Activated effector memory CD4-positive, alpha-beta T cell treated with Interleukin-2 at 50 U/mL for 16 hours (primary cell): ENCODE results near the gene EFTUD2.

Experiments
- DNase-seq: peaks from one replicate; pipeline ENCODE4 v3.0.0-alpha.2; 2020

The EFTUD2 gene

DNA sequence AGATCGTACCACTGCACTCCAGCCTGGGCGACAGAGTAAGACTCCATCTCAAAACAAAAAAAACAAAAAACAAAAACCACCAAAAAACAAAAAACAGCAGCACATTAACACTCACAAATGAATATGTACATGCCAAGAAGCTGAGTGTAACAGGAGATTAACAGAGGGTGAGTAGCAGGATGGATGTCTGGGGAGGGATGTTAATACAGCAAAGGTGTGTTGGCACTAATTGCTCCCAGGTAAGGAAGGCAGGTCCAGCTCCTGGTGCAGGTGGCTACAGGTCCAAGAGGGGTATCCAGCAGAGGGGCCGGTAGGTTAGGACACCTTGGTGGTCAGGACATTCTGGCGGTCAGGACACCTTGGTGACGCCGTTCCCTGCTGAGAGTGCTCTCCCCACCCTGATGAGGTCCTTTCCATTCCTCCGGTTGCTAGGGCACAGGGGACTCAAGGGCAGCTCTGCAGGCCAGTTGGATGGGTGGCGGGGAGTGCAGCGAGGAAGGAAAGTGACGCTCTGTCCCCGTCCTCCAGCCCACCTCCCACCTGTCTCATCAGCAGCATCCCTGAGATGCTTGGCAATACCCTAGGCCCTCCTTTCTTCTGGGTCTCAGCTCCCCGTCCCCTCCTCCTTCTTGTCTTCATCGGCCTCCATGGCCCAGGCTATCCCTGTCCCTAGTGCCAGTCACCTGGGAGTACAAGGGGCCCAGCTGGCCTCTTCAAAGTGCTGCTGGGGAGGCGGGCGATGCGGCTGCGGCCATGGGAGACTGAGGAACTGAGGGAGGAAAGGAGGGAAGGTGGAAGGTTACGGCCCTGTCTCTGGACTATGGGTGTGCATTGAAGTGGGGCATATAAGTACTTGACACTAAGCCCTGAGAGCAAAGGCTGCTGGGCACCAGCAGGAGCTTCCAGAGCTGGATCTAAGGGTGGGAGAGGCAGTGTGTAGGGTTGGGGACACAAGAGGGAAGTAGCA is 26.8 kb upstream of the EFTUD2 start:
- DNase-seq = no peak

DNA sequence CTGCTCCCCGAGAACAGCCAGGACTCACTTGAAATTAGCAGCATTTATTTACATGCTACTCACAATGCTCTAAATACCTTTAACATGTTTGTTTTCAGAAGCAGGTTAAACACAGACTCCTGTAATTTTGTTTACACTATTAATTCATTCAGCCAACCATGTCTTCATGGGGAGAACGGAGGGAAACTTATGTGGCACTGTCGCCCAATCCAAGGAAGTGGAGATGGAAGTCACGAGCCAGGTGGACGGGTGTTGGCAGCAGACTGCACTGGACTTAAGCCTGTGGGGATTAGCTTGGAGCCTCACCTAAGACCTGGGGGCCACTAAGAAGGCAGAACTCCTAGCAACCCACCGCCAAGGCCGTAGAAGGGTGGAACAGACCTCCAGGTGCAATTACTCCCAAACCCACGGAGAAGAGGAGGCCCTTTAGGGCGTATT is 24.9 kb upstream of the EFTUD2 start:
- DNase-seq = no peak

DNA sequence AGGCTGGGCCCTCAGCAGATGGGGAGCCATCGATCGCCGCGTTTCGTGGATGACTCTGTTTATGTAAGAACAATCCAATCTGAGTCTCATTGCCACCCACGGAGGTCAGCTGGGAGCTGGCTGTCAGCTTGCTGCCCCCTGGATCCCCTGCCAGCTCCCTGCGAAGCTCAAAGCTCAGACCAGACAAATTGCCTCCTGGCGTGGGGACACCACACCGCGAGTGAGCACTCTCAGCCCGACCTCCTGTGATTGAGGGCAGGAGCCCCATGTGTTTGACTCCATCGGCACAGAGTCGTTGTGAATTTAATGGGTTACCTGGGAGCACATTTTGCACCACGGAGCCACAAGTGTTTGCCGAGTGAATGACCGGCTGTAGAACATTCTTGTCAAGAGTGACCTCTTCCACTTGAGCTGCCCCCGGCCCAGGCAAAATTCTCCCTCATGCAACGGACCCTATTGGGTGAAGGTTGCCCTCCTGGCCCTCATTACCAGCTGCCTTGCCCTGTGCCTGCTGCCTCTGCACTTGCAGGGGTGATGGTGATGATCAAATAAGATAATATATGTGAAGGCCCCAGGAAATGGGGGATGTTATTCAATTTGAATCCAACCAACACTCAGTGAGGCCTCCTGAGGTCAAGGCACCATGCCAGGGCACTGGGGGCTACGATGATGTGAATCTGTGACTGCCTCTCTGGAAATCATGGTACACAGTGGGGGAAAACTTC is 23.7 kb upstream of the EFTUD2 start:
- no peak for DNase-seq

DNA sequence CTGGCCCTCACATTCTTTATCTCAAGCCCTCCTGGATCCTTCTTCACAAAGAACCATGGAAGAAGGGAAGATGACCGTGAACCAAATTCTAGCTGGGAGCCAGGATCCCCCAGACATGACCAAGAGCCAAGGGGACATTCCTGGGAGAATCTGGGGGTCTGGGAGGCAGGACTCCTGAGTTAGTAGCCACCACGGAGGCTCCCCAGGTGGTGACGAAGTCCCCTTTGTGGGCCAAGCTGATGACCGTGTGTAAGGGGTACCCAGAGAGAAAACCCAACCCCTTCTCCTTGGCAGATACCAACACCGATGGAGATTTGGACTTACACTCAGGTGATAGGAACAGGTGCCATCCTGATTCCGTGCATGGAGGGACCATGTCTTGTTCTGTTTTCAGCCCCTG is 22.9 kb upstream of the EFTUD2 start:
- DNase-seq = no peak

DNA sequence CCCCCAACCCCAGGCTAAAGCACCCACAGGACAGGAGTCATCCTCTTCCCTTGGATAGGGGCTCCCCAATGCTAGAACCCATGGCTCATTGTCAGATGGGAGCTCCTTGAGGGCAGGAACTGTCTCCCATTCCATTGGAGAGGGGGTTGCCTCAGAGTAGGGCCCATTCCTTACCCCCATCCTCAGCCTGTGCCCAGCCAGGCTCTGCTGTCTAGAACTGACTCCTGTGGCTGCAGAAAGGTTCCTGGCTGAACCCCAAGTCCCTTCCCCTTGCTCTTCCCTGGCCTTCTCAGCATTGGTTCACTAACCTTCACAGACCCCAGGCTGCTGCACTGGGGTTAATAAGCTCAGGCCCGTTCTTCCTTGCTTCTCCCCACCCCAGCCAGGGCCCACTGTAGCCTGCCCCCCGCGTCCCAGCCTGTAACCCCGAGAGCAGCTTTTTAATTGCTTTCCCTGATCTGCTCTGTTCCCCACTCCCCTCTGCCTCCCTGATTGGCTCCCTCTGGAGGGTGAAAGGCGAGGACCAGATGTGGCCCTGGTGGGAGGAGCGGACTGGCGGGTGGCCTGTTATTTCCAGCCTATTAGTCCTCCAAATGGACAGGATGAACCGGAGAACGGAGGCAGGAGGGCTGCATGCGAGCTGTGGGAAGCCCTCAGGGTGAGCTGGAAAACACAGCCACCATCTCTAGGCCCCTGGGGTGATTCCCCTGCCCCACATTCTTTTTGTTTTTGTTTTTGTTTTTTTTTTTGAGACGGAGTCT is 22.1 kb upstream of the EFTUD2 start:
- no peak for DNase-seq

DNA sequence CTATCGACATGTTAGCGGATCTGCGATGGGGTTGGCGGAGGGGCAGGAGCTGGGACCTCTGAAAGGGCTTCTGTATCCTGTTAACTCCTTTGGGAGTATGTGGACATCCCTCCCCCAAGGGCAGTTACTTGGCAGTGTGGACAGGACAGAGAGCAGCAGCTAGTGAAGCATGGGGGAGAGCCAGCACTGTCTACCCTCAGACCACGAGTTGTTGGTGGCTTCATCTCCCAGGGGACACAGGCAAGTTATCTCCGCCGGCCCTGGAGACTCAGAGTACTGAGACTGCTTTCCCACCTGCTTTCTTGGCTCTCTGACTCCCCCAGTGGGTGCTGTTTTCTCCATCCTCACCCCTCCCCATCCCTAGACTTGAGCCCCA is 21.3 kb upstream of the EFTUD2 start:
- no peak for DNase-seq

DNA sequence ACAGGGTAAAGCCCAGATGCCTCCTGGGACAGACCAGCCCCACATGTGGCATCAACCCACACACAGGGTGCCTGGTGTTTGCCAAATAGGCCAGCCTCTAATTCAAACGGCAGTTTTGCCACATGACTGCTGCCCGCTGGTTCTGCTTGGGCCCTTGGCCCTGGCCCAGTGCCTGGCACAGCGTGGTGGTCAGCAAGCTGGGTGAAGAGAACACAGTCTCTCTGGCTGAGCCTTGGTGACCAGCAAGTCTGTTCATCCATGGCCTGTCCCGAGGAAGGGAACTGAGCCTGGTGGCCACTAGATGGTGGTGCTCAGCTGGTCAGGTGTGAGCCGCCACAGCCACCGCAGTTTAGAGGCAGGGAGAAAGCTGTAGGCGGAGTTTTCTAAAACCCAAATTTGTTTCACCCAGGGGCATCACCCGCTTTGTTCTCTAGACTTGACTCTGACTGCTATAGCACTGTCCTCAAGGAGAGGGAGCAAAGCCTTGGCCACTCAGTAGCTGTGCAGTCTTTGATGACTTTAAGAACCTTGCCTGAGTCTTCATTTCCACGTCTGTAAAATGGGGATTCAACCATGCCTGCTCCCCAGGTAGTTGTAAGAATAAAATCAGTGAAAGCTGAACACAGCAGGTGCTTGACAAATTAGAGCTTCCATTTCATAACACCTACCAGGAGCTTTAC is 20.8 kb upstream of the EFTUD2 start:
- peak; percentile 29 for DNase-seq

DNA sequence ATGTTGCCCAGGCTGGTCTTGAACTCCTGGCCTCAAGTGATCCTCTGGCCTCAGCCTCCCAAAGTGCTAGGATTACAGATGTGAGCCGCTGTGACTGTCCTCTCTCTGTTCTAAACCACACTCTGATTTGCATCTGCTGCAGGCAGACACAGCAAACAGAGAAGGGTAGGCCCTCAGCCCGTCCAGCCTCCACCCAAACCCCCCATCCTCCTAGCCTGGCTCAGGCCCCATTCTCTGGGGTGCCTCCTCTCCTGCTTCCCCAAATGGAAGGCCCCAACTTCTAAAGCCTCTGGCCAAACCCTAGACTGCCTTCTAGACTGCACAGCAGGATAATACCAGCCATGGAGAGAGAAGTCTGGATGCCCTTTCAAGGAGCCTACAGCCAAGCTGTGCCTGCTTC is 20.2 kb upstream of the EFTUD2 start:
- no peak for DNase-seq

DNA sequence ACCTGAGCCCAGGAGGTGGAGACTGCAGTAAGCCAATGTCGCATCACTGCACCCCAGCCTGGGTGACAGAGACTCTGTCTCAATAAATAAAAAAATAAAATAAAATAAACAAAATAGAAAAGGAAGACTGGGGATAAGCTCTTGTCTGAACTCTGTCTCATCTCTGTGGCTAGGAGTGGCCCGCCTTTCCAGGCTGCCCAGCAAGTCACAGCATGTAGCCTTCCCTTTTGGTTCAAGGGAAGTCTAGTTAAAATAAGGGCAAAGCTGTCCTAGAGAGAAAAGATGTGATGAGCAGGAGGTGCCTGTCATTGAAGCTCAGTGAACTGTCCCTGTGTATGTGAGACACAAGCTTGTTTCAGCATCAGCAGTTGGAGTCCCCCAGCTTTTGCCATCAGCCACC is 18.8 kb upstream of the EFTUD2 start:
- no peak for DNase-seq

DNA sequence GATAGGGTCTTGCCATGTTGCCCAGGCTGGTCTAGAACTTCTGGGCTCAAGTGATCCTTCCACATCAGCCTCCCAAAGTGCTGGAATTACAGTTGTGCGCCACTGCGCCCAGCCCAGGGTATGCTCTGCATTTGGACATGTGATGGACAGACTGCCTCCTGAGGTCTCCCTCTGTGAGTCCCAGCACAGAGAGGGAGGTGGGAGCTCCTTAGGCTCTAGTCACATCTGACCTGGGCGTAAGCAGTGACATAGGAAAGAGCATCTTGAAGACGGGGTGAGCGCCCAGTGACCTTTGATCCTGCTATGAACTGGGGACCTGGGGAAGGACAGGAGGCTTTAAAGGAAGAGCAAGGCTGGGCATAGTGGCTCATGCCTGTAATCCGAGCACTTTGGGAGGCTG is 18.2 kb upstream of the EFTUD2 start:
- DNase-seq = no peak

DNA sequence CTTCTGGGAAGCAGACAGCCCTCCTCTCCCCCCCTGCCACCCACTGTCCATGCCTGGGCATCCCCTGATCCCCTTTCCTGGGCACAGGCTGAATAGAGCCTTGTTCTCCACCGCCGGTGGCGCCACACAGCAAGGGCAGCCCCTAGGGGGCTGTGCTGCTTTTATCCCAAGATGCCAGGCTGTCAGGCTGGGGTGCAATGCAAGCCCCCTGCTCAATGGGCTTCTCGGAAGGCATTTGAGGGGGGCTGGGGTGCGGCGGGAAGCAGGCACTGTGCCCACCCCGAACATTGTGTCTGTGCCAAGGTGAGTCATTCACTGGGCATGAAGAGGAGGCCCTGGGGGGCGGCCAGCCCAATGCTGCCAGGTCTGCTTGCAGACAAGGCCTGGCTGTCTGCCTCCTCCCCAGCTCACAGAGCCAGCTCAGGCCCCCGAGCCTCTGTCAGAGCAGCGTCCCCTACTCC is 17.6 kb upstream of the EFTUD2 start:
- DNase-seq = no peak

DNA sequence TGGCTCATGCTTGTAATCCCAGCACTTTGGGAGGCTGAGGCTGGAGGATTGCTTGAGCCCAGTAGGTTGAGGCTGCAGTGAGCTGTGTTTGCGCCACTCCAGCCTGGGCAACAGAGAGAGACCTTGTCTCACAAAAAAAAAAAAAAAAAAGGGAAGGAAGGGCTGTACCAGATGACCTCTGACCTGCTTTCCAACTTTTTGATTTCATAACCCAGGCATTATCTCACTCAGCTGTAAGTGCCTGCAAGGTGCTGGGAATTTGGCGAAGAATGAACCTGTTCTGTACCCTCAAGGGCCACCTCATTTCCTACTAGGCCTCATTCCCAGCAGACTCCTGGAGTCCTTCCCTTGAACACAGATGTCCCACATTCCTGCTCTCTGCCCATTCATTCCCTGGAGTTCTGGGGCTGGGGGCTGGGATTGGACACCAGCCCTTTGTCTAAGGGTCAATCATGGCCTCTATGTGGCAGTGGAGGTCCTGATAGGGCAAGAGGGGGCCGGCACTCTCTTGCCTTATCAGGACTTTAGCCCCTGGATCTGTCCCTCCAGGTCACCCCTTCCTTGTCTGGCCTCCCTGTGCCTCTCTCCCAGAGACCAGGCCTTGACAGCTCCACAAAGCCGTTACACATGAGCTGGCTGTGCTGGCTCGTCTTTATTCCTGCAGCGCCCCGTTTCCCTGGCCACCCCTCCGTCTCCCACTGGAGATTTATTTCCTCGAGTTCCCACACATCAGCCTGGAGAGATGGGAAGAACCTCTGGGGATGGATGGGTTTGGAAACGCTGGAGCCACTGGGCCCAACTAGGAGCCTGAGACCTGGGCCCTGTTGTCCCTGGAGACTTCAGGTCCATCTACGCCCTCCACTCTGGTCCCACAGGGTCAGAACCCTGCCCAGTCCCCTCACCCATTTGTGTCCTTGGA is 16.9 kb upstream of the EFTUD2 start:
- DNase-seq = no peak

DNA sequence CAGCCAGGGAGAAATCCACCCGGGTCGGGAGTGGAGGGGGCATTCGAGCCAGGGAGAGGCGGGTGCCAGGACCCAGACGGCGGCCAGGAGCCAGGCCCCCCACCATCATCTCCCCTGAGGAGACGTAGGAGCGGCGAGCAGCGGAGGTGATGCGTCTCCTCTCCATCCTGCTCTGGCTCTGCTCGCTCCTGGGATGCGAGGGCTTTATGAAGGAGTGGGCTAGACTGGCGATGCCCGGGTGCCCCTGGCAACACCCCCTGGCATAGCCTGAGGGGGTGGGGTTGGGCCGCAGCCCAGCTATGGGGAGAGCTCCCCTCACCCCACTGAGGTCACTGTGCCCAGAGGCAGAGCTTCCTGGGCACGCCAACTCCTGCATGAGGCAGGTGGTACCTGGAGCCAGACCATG is 16.1 kb upstream of the EFTUD2 start, which contains the start of gene GFAP:
Gene GFAP (minus strand): TSS at position 180 of the 406 bp plus-strand sequence. CDS start 14 bp downstream, at position 166.
- DNase-seq = no peak

DNA sequence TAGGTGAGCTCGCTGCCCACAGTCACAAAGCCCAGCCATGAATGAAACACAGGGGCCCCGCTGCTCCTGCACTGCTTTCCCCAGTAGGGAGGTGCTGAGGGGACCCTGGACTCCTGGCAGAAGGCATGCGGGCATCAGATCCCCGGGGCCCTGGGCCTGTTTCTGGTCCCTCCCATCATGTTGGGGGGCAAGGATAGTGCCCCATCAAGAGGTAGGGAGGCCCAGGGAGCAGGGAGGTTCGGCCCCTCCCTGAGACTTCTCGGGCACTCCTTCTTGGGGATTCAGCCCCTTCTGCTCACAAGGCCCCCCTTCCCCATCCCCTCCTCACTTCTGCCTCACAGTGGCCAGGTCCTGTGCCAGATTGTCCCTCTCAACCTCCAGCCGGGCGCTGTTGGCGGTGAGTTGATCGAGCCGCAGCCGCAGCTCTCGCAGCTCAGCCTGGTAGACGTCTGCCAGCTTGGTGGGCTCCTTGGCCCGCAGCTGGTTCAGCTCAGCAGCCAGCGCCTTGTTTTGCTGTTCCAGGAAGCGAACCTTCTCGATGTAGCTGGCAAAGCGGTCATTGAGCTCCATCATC is 15.5 kb upstream of the EFTUD2 start:
- DNase-seq = no peak

DNA sequence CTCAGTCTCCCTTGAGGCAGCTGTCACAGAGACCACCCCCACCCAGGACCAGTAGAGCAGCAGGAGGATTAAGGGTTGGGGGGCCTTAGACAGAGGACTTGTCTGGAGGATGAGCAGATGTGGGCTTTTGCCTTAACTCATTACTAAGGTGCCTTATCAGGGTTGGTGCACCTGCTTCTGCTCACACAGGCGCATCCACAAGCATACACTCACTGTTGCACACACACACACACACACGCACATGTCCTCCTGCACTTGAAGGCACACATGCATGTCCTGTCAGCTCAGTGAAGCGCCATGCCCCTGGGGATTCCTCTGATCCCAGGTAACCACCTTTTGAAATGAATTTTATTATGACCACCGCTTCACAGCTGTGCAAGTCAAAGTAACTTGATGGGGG is 14.9 kb upstream of the EFTUD2 start:
- no peak for DNase-seq

DNA sequence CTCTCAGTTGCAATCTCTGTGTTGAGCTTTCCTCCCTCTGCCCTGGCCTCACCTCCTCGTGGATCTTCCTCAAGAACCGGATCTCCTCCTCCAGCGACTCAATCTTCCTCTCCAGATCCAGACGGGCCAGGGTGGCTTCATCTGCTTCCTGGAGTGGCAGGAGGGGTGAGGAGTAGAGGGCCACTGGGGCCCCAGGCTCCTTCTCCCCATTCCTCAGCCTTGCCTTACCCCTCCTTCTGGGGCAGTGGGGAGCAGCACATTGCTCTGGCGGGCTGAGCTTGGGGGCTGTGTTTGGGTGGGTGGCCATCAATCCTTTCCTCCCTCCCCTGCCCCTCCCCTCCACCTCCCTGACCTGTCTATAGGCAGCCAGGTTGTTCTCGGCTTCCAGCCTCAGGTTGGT is 14.4 kb upstream of the EFTUD2 start:
- no peak for DNase-seq

DNA sequence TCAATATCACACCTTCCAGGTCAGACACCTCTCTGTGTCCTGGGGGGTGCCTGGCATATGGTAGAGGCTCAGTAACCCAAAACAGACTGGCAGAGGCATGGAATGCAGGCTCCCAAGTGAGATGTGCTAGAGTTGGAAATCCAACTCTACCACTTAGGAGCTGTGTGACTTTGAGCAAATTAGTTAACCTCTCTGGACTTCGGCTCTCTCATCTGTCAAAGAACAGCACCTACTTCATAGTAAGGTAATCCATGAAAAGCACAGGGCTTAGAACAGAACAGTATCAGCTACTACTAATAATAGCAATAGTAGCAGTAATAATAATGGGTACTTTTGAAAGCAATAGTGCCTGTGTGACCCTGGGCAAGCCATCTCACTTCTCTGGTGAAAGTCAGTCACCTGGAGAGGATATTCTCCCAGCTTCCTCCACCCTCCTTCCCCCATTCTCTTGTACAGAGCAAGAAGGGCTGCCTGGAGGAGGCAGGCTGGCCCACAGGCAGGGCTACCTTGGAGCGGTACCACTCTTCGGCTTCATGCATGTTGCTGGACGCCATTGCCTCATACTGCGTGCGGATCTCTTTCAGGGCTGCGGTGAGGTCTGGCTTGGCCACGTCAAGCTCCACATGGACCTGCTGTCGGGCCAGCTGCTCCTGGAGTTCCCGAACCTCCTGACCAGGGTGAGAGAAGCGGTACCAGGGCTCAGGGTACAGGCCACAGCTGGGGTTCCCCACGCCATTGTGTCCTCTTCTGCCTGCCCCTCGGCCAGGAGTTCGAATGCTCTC is 13.7 kb upstream of the EFTUD2 start:
- DNase-seq = no peak

DNA sequence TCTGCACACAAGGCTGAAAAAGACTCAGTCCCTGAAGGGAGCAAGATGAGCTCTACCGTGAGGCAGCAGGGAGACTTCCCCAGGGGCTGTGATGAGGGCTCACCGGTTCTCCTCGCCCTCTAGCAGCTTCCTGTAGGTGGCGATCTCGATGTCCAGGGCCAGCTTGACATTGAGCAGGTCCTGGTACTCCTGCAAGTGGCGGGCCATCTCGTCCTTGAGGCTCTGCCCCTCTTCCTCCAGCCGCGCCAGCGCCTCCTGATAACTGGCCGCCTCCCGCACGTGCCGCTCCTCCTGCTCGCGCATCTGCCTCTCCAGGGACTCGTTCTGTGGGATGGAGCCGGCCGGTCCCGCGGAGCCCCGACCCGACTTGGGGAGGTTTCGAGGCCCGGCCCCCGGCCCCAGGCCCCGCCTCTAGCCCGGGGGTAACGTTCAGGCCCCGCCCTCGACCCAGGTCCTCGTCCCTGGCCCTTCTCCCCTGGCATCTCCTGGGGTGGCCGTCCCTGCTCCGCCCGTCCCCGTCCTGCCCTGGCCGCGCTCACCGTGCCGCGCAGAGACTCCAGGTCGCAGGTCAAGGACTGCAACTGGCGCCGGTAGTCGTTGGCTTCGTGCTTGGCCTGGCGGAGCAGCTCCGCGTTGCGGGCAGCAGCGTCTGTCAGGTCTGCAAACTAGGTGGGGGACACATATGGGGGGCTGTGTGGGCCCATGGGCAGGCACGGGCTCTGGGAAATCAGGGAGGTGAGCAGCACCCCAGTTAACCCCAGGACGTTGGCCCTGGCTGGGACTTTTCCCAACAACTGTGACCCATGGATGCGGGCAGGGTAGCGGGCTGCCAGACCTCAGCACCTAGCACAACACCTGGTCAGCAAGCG is 12.1 kb upstream of the EFTUD2 start:
- peak; percentile 32 for DNase-seq
